NOMO-1 treated with dmso at 0.1 percent for 144 hours (cell line): ENCODE results near the gene PLCXD3.
"Not testable (repeated sequence)": the region's sequence is repeated elsewhere in the genome, so short reads cannot be mapped to it uniquely, and the experiment has no call there.

Experiments
- DNase-seq: peaks from one replicate; lab custom pipeline; 2025; ENCODE audit not compliant: unreplicated experiment; lab: John Stamatoyannopoulos, UW

The PLCXD3 gene

GRCh38 chr5:41493490-41494126 lies 16.8 kb downstream of the PLCXD3 start:
- not testable (repeated sequence) for DNase-seq

- no peak for DNase-seq
These were observed 24.9 kb downstream of the PLCXD3 start for GRCh38 chr5:41485533-41485932.

- DNase-seq: no peak
These were observed 27.7 kb downstream of the PLCXD3 start for GRCh38 chr5:41482715-41483114.

GRCh38 chr5:41482173-41482572 lies 28.2 kb downstream of the PLCXD3 start:
- DNase-seq: no peak

- DNase-seq: not testable (repeated sequence)
These were observed 38.7 kb downstream of the PLCXD3 start for GRCh38 chr5:41471571-41472208.

GRCh38 chr5:41465493-41466171 lies 44.8 kb downstream of the PLCXD3 start:
- no peak for DNase-seq

GRCh38 chr5:41459557-41459956 lies 50.8 kb downstream of the PLCXD3 start:
- DNase-seq: no peak

GRCh38 chr5:41457094-41457493 lies 53.3 kb downstream of the PLCXD3 start:
- DNase-seq: no peak

GRCh38 chr5:41452506-41452905 lies 57.9 kb downstream of the PLCXD3 start:
- DNase-seq: no peak

GRCh38 chr5:41447650-41448510 lies 62.5 kb downstream of the PLCXD3 start:
- no peak for DNase-seq

GRCh38 chr5:41445937-41446563 lies 64.4 kb downstream of the PLCXD3 start:
- DNase-seq: no peak

GRCh38 chr5:41435276-41435675 lies 75.1 kb downstream of the PLCXD3 start:
- no peak for DNase-seq

- no peak for DNase-seq
These were observed 76.7 kb downstream of the PLCXD3 start for GRCh38 chr5:41433552-41434181.

- DNase-seq: no peak
These were observed 77.7 kb downstream of the PLCXD3 start for GRCh38 chr5:41432481-41433253.

- no peak for DNase-seq
These were observed 82.9 kb downstream of the PLCXD3 start for GRCh38 chr5:41427505-41427904.

GRCh38 chr5:41425736-41426135 lies 84.7 kb downstream of the PLCXD3 start:
- no peak for DNase-seq

- DNase-seq: no peak
These were observed 89.8 kb downstream of the PLCXD3 start for GRCh38 chr5:41420492-41421067.

GRCh38 chr5:41418220-41419031 lies 92.0 kb downstream of the PLCXD3 start:
- DNase-seq: no peak

- no peak for DNase-seq
These were observed 94.1 kb downstream of the PLCXD3 start for GRCh38 chr5:41416336-41416735.
